ENCODE results near the gene BUB3. TPM values are rescaled to one million over a fixed set of nuclear protein-coding genes. Genes with fewer than 3 reads are reported as not detected.

Gene BUB3
- total RNA-seq, 1 donor from 2014 or later, result 64.3 TPM

- DNase-seq (ENCODE audit: low spot score), result no peak
Observed at GRCh38 chr10:123140983-123141390, 13.2 kb upstream of the BUB3 start.

- DNase-seq (ENCODE audit: low spot score), result no peak
Observed at GRCh38 chr10:123141791-123142700, 12.2 kb upstream of the BUB3 start.

GRCh38 chr10:123142701-123143161 lies 11.5 kb upstream of the BUB3 start:
- DNase-seq (ENCODE audit: low spot score), result no peak

GRCh38 chr10:123143162-123143824 lies 10.9 kb upstream of the BUB3 start:
- no peak for DNase-seq (ENCODE audit: low spot score)

GRCh38 chr10:123143825-123144168 lies 10.4 kb upstream of the BUB3 start:
- no peak for DNase-seq (ENCODE audit: low spot score)

DNA sequence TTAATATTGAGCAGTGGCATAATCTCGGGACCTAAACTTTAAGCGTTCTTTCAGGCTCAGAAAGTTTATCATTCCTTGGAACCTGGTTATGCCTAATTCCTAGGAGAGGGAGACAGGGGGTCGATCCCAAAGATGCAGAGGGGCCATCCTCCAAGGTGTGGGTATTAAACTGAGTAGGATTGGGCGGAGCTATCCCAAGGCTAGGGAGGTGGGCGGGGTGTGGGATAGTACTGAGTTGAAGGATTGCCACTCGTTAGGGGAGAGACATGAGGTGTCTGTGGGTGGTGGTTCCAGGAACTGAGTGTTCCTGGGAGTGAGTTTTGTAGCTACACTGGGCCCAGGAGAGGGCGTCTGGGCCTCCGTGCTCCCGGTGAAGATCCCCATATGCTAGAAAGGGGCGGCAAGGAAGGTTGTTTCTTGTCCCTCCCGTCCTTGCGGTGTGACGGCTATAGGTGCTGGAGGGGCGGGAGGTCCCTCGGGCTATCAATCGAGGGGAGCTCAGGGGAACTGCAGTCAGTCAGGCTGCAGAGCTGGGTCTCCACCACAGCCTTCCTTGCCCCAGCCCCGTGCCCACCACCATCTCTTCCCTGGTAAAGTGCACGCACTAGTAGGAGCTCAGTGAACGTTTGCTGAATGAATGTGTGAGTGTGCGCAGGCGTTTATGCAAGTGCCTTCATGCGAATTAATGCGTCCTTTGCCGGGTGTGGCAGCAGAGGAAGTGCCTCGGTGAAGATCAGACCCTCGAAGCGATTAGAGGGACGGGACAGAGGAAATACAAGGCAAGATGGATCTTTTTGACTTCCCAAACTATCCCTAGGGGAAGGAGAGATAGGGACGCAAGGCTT lies 9.3 kb upstream of the BUB3 start:
- DNase-seq (ENCODE audit: low spot score), result no peak

DNA sequence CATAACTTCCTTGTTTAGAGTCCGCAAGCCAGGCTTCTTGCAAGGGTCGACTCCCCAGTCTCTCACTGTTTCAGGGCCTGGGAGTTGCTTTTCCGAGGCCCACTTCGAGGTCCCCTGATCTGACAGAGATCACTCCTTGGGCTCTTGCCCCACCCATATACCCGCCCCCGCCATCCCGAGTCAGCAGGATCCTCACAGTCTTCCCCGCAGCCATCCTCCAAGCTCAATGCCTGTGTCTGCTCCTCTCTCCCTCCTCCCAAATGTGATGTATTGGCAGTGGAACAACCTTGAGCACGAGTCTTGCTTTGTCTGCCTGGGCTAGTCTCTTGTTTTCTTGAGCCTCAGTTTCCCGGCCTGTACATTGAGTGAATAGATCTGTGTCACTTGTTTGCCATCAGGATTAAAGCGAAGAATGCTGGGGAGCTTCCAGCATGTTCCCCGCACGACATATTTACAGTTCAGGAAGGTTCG lies 8.6 kb upstream of the BUB3 start:
- DNase-seq (ENCODE audit: low spot score), result no peak

- no peak for DNase-seq (ENCODE audit: low spot score)
Observed at GRCh38 chr10:123146013-123146893, 7.9 kb upstream of the BUB3 start.

DNA sequence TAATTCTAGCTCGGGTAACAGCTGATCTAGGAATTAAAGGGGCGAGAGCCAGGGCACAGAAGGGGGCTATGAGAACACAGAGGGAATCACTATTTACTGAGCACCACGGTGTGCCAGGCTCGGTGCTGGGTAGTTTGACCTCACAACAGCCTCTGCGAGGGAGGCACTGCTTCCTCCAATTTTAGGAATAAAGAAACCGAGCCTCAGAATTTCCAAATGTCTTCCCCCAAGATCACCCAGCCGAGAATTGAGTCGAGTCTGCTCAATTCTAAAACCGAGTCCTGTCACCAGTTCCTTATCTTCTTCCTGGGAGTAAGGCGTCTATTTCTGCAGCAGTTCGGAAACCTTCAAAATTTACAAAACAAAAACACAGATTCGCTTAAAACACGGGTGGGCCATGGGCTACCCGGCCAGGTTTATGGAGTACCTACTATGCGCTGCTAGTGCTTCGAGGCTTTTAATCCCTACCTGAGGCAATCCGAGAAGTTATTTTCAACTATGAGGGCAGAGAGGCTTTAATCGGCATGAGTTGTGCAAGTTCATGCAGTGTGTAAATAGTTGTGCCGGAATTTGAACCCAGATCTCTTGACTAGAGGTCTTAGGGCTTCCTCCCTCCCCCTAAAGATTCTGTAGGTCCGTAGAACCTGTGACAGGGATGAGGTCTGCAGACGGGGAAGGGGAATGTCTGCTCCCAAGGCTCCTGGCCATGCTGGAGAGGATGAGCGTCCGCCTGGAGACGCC lies 7.1 kb upstream of the BUB3 start:
- DNase-seq (ENCODE audit: low spot score), result no peak

DNA sequence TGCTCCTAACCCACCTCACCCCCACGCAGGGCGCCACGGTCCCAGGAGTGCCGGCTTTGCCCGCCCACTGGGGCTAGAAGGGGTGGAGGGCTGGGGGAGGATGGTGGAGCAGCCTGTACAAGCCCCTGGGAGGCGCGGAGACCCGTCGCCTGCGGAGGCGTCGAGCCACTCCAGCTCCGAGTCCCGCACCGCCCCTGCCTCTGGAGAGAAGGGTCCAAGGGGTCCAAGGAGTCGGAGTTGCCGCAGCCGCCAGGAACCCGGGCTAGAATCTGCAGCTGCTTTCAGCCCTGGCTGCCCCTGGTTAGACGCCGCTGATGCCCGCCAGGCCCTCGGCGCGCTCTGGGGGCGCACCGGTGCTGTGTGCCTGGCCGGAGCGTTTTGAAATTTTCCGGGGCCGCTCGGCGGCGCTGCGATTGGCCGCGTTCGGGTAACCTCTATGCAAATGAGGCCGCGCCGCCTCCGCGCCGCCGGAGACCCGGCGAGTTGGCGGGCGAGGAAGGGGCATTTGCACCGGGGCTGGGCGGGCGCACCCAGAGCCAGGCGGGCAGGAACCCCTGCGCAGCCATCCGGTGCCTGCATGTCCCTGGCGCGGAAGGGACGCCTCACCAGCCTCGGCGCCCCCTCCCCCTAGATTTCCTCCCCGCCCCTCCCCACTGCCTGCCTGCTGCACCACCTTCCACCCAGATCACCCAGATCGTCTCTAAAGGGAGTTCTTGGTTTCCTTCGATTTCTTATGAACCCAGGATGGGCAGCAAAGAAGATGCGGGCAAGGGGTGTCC lies 6.4 kb upstream of the BUB3 start, which contains the start of gene HMX2:
Gene HMX2 (plus strand): TSS at position 502 of the 779 bp plus-strand sequence. CDS start 243 bp downstream, at position 745.
- no peak for DNase-seq (ENCODE audit: low spot score)

DNA sequence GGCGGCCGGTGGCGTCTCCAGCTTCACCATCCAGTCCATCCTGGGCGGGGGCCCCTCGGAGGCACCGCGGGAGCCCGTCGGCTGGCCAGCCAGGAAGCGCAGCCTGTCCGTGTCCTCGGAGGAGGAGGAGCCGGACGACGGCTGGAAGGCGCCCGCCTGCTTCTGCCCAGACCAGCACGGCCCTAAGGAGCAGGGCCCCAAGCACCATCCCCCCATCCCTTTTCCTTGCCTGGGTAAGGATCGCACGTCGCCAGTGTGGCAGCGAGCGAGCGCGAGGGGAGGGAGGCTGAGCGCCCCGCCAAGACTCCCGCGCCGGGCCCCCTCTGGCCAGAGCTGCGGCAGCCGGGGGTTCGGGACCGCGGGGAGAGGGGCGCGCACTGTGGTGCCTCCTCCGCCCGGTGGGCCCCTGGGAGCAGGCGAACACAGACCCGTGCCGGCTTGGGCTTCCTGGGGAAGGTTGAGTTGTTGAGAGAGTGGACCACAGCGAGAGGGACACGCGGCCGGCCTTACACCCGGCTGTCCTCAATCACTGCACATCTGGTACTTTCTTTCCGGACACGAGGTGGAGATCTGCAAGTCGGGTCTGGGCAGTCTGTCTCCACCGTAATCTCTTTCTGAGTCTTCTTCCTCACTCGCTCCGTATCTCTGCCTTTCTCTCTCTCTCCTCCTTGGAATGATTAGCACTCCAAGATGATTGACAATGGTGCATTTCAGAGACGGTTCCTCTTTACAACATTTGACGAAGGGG lies 5.6 kb upstream of the BUB3 start:
- no peak for DNase-seq (ENCODE audit: low spot score)

- no peak for DNase-seq (ENCODE audit: low spot score)
Observed at GRCh38 chr10:123149162-123149567, 5.0 kb upstream of the BUB3 start.

DNA sequence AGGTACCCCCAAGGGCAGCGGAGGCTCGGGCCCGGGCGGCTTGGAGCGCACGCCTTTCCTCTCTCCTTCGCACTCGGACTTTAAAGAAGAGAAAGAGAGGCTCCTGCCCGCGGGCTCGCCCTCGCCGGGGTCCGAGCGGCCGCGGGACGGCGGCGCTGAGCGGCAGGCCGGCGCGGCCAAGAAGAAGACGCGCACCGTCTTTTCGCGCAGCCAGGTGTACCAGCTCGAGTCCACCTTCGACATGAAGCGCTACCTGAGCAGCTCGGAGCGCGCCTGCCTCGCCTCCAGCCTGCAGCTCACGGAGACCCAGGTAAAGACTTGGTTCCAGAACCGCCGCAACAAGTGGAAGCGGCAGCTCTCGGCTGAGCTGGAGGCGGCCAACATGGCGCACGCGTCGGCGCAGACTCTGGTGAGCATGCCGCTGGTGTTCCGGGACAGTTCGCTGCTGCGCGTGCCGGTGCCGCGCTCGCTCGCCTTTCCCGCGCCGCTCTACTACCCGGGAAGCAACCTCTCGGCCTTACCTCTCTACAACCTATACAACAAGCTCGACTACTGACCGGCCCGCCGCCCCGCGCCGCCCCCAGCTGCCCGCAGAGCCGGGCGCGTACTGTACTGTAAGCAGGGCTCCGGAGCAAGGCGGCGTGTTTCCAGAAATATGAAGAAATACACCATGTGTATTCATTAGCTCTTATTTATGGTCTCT lies 4.5 kb upstream of the BUB3 start:
- no peak for DNase-seq (ENCODE audit: low spot score)

GRCh38 chr10:123150271-123150985 lies 3.8 kb upstream of the BUB3 start:
- no peak for DNase-seq (ENCODE audit: low spot score)

- DNase-seq (ENCODE audit: low spot score), result no peak
Observed at GRCh38 chr10:123150986-123151736, 3.0 kb upstream of the BUB3 start.

- no peak for DNase-seq (ENCODE audit: low spot score)
Observed at GRCh38 chr10:123151737-123152135, 2.5 kb upstream of the BUB3 start.

Measured in mucosa of gallbladder (tissue), 1 donor.